ENCODE data around the gene ZNF41. TPM values are rescaled to one million over a fixed set of nuclear protein-coding genes. Genes with fewer than 3 reads are reported as not detected.

ZNF41 gene
- 3.9 and 4.0 TPM in 2 replicates for total RNA-seq

GRCh38 chrX:47482512-47483305 lies at the start of gene ZNF41:
TSS of gene ZNF41 (minus strand) at chrX:47483222. CDS start at chrX:47467481, 15,741 bp downstream.

Other genes starting within 250 kb of the ZNF41 start
- gene ZNF157, start 112.6 kb downstream of the ZNF41 start, total RNA-seq: 0.24 TPM in 1 of 2 replicates, not detected in the other
- 11.3 and 12.0 TPM in 2 replicates for gene ARAF, start 78.0 kb upstream of the ZNF41 start, total RNA-seq
- 85.9 and 190 TPM in 2 replicates for gene TIMP1, start 99.2 kb upstream of the ZNF41 start, total RNA-seq
- gene SYN1, start 136.6 kb upstream of the ZNF41 start, total RNA-seq: under 0.01 TPM in 1 of 2 replicates, not detected in the other
- not detected in 2 replicates for gene CFP, start 146.7 kb upstream of the ZNF41 start, total RNA-seq
- gene ELK1, start 167.3 kb upstream of the ZNF41 start, total RNA-seq: 15.8 and 18.3 TPM in 2 replicates
- 82.9 and 139 TPM in 2 replicates for gene UXT, start 176.0 kb upstream of the ZNF41 start, total RNA-seq

Measured in tracheal epithelial cell (primary cell).